CD4-positive, alpha-beta T cell treated with Interleukin-17A for 1 hour (primary cell): Measurements from ENCODE around the gene WNT5B.

Experiments used
- DNase-seq: peaks from one replicate; pipeline ENCODE4 v3.0.0-alpha.2; 2020

The WNT5B gene

DNA sequence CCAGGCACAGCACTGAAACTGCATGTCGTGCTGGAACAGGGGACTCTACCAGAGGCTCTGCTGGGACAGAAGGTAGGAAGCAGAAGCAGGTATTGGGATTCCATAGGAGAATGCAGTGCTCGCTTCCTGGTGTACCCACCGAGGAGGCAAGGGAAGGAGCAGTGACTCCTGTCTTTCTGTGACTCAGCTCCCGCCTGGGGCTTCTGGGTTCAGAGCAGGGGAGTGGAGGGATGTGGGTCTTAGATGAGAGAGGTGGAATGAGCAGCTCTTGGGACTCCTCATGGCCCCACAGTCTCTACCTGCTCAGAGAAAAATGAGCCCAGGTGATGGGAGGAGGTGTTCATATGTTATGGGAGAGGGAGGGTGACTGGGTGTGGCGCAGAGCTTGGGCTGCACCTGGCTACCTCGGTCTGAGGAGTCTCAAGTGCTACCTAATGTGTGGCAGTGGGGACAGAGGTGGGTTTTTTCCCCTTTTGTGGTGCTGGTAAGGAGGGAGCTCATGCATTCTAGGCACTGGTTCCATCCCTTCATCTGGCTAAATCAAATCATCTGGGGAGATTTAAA, 26.3 kb downstream of the WNT5B start:
- DNase-seq = no peak

DNA sequence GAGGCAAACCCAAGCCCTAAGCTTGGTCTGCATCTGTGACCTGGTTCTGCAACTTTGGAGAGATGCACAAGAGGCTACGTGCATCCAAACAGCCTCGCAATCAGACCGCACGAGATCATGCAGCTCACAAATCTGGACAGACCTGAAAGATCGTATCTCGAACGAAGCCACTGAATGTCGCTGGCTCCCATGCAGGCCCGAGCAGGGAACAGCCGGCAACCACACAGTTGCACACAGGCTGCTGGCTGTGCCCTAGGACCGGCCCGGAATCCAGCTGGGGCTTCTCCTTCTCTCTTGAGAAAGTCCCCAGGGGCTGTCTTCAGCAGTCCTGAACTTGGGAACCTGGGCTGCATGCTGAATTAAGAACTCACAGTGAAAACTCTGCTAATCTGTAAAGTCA, 27.9 kb downstream of the WNT5B start:
- no peak for DNase-seq

GRCh38 chr12:1657688-1658087, 28.7 kb downstream of the WNT5B start:
- no peak for DNase-seq

DNA sequence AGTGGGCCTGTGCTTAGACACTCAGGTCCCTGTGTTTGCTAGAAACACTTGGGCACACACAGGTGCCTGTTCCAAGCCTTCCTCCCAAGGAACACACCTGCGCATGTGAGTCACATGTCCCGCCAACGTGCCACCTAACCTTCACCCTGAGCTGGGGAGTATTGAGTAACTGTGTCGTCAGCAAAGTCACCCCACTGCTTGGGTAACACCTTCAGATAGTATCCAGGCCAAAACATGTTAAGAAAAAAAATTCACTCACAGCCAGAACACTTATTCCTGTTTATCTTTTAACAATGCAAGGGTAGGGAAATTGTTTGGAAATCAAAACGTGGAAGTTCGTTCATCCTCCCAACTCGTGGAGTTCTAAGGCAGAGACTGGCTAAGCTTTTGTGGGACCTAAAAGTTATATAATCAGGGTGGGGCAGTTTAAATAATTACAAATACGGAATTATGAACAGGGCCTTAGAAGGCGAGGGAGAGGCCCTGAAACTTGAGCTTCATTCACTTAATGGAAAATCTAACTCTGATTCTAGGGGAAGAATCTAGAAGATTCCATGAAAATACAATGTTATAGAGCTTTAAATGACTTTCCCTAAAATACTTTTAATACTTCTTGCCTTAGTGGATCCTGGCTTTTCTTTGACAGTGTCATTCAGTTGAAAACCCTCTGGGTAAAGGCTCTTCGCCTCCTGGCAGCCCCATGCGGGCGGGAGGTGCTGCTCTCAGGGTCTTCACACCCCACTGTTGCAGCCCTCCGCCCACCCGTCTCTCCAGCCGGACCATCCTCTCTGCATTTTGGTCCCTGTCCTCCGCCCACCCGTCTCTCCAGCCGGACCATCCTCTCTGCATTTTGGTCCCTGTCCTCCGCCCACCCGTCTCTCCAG, 31.5 kb downstream of the WNT5B start:
- peak; percentile 69 for DNase-seq

DNA sequence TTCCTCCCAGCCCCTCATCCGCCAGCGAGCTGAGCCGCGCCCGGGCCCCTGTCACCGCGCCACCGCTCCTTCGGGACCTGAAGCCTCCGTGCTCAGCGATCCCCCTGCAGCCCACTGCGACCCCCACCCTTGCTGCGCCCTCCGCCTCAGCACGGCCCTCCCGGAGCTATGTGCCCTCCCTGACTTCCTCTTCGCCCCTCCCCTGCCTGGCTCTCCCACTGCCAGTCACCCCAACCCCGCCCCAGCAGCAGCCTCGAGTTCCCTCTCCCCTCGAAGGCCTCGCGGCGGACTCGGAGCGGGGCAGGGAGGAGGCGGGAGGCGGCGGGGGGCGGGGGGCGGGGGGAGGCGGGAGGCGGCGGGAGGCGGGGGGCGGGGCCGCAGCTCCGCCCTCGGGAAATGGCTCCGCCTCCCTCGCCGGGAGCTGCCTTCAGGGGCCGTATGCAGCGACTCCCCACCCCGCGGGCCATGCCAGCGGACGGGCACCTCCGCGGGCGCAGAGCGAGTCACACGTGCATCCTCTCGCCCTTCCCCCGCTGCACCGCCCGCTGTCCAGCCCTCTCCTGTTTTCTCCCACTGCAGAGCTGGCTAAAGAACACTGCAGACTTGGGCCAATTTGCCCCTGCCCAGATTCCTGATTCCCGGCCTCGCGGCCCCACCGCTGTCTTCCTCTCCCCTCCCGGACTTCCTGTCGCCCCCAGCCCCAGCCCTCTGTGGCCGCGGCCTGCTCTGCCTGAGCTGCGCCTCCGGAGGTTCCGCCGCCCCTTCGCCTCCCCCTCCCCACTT, 32.7 kb downstream of the WNT5B start:
- peak; percentile 89 for DNase-seq

DNA sequence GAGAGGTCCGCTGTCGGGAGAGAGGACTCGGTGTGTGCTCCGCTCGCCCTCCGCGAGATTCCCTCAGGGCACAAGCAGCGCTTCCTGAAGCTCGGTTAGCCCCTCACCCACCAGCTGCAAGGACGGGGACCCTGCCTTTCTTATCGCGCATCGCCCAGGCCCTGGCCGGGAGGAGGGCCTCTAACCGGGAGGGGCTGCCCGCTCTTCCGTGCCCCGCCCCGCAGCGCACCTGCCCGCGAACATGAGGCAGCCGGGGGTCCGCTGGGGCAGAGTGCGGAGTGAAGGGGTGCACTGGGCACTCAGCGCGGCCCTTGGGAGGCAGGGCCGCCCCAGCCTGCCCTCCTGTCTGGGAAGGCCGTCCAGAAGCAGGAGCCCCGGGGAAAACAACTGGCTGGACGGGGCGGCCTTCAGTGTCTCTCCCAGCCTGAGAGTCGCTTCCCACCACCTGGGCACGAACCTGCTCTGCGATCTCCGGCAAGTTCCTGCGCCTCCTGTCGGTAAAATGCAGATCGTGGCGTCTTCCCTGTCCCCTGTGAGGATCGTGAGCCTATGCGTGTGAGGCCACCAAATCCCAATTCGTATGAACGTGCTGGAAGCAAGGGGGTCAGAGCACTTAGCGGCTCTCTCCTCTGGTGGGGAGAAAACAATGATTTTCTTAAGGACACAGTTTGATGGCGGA, 33.9 kb downstream of the WNT5B start:
- DNase-seq = peak; percentile 43

GRCh38 chr12:1663440-1664132, 34.6 kb downstream of the WNT5B start:
- DNase-seq = peak; percentile 25

DNA sequence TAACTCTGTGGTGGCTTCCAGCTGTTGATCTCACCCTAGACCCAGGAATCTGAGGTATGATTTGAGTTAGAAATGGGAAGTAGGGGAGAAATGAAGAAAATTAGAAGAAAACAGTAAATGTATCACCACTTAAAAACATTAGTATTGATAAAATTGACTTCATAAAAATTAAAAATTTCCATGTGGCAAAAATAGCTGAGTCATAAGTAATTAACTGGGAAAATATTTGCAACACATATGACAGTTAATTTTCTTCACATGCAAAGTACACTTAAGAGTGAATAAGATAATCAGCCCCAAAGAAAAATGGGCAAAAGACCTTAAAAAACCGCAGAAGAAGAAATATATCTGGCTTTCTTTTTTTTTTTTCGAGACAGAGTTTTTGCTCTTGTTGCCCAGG, 36.3 kb downstream of the WNT5B start:
- no peak for DNase-seq

GRCh38 chr12:1666215-1666614, 37.2 kb downstream of the WNT5B start:
- no peak for DNase-seq

DNA sequence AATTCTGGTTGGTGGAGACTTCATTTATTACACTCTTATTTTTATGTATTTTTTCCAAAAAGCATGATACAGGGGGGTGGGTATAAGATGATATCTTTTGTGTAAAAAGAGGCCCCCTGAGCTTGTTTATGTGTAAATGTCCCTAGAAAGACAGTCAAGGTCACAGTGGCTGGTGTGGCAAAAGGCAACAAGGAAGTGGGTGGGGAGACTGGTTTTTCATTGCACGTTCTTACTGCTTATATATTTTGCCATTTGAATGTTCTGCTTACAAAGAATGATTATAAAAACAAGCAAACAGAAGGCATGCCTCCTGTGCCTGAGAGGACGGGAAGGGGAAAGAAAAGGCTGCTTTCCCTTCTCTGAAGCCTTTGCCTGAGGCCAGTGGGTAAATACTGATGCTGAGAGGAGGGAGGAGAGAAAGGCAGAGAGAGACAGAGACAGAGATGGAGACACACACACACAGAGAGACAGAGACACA, 37.7 kb downstream of the WNT5B start:
- DNase-seq = peak; percentile 31

DNA sequence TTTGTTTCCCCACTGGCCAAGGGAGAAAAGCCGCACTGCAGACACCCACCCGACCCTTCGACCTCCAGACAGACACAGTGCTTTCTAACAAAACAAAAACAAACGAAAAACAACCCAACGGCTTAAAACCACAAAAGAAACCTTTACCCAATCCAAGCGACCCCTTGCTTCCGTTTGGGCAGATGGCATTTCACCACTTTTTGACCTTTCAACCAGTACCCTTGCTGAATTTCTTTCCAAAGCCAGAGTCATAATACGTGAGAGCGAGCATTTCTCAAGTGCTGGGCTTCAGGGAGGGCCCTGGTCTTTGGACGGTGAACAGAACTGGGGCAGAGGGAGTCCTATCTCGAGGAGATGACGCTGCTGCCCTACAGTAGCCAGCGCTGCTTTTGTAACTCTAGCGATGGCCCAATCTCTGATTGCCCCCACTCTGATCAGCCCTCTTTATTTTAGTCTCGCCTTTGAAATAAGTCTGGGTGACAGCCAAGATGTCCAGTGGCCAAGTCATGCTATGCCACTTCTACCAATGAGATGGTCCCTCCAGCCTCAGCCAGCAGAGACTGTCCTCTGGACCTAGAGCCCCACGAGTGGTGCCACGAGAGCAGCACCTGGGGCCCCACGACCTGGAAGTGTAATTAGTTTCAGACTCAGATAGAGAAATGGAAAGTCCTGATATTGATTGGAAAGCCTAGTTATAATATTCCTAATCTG, 40.0 kb downstream of the WNT5B start:
- no peak for DNase-seq

GRCh38 chr12:1670358-1671268, 41.6 kb downstream of the WNT5B start:
- DNase-seq = no peak

- DNase-seq = no peak
These were observed 47.0 kb downstream of the WNT5B start for GRCh38 chr12:1676043-1676442.

GRCh38 chr12:1680804-1681492, 51.9 kb downstream of the WNT5B start:
- no peak for DNase-seq

- DNase-seq = no peak
These were observed 52.4 kb downstream of the WNT5B start for GRCh38 chr12:1681493-1681807.

- DNase-seq = no peak
These were observed 59.2 kb downstream of the WNT5B start for GRCh38 chr12:1688086-1688710.

GRCh38 chr12:1690578-1691122, 61.6 kb downstream of the WNT5B start, which contains the start of gene ADIPOR2:
ADIPOR2 (plus strand) TSS chr12:1691070; CDS start chr12:1754344, 63,274 bp downstream.
- DNase-seq = peak; percentile 95

GRCh38 chr12:1691123-1692007, 62.3 kb downstream of the WNT5B start:
- DNase-seq = peak; percentile 36
